ENCODE measurements around the gene SLIT3.

The SLIT3 gene

DNA sequence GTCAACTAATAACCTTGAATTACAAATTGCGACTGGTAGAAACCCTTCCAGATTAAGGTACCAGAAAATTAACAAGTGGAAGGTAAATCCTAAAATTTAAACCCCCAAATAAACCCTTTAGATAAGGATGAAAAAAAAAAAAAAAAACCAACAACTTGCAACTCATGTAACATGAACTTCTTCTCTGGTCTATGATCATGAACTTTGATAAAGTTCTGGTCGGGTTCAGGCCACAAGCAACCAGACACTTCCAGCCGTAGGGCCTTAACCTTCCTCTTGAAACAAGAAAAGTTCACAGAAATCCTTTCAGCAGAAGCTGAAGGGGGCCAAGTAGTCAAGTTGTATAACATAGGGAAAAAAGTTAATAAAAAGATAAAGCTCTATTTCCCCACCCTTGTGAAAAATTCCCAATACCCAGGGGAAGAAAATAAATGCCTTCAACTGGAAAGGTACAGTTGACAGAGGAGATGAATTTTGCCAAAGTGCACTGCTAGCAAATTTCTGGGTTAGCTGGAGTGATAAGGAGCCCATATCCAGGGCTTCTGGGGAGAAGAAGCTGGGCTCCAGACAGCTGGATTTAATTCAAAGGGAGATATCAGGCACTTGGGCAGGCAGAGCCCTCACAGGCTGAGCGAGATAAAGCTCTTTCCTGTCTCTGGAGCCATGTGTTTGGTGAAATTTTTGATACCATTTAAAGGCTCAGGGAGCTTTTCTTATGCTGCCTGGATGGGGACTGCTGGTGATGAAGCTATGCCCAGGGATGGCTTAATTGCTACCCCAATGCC, 487.6 kb downstream of the SLIT3 start:
- Histone ChIP-seq H3K36me3 (ENCODE audit: insufficient read depth, low read length) (no peaks in the 10 kb centered on the region), H3K27ac (ENCODE audit: low read length) (no peak overlapping the region), H3K9ac (ENCODE audit: low read depth, low read length) (no peak overlapping the region), H3K4me1 (ENCODE audit: insufficient read depth, low read length) (no peaks in the 10 kb centered on the region), H4K20me1 (ENCODE audit: insufficient read depth, low read length) (no peaks in the 10 kb centered on the region), H3K4me2 (ENCODE audit: insufficient read depth, low read length) (no peak overlapping the region), H2AFZ (ENCODE audit: low read depth, low read length) (no peak overlapping the region), H3K4me3 (ENCODE audit: low read depth in 1 of 2, low read length in 2 of 2) (no peak overlapping the region), H3K79me2 (ENCODE audit: insufficient read depth, low read length) (no peaks in the 10 kb centered on the region), H3K9me3 (ENCODE audit: insufficient read depth, low read length, severe bottlenecking) (no peaks in the 10 kb centered on the region), H3K27me3 (ENCODE audit: insufficient read depth, low read length, poor library complexity) (no peaks in the 10 kb centered on the region)
- DNase-seq (no peak), ATAC-seq (ENCODE audit: insufficient read depth, low read depth) (no peak)
- TF ChIP-seq, protein P1, sequence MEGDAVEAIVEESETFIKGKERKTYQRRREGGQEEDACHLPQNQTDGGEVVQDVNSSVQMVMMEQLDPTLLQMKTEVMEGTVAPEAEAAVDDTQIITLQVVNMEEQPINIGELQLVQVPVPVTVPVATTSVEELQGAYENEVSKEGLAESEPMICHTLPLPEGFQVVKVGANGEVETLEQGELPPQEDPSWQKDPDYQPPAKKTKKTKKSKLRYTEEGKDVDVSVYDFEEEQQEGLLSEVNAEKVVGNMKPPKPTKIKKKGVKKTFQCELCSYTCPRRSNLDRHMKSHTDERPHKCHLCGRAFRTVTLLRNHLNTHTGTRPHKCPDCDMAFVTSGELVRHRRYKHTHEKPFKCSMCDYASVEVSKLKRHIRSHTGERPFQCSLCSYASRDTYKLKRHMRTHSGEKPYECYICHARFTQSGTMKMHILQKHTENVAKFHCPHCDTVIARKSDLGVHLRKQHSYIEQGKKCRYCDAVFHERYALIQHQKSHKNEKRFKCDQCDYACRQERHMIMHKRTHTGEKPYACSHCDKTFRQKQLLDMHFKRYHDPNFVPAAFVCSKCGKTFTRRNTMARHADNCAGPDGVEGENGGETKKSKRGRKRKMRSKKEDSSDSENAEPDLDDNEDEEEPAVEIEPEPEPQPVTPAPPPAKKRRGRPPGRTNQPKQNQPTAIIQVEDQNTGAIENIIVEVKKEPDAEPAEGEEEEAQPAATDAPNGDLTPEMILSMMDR (IDR thresholded peaks at IDR 0.05; ENCODE audit: borderline replicate concordance, extremely low read depth, low read length, poor library complexity, severe bottlenecking), result no peak
- no peak for TF ChIP-seq EZH2 (IDR thresholded peaks at IDR 0.05; ENCODE audit: borderline replicate concordance, low read depth, low read length, severe bottlenecking)

DNA sequence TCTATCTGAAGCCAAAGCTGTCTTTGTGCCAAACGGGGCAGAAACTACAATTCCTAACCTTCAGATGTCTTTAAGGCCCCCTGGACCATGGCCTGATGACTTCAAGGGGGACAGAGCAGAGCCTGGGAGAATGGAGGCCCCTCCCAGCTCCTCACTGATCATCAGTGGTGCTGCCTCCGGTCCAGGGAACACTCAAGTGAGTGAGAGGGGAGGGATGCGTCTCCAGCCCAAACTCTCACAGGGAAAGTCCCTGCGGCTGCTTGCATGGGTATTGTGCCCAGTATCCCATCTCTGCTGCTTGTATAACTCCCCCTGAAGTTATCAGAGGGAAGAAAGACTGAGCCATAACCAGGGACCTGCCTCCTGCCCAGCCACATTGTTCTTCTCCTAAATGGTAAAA, 490.3 kb downstream of the SLIT3 start:
- Histone ChIP-seq H3K79me2 (ENCODE audit: insufficient read depth, low read length) (no peaks in the 10 kb centered on the region), H3K27ac (ENCODE audit: low read length) (no peak overlapping the region), H3K9me3 (ENCODE audit: insufficient read depth, low read length, severe bottlenecking) (no peaks in the 10 kb centered on the region), H2AFZ (ENCODE audit: low read depth, low read length) (no peak overlapping the region), H3K9ac (ENCODE audit: low read depth, low read length) (no peak overlapping the region), H4K20me1 (ENCODE audit: insufficient read depth, low read length) (no peaks in the 10 kb centered on the region), H3K4me2 (ENCODE audit: insufficient read depth, low read length) (no peak overlapping the region), H3K4me3 (ENCODE audit: low read depth in 1 of 2, low read length in 2 of 2) (no peak overlapping the region), H3K36me3 (ENCODE audit: insufficient read depth, low read length) (no peaks in the 10 kb centered on the region), H3K4me1 (ENCODE audit: insufficient read depth, low read length) (no peaks in the 10 kb centered on the region), H3K27me3 (ENCODE audit: insufficient read depth, low read length, poor library complexity) (no peaks in the 10 kb centered on the region)
- no peak for TF ChIP-seq EZH2 (IDR thresholded peaks at IDR 0.05; ENCODE audit: borderline replicate concordance, low read depth, low read length, severe bottlenecking)
- TF ChIP-seq, protein P1 (IDR thresholded peaks at IDR 0.05; ENCODE audit: borderline replicate concordance, extremely low read depth, low read length, poor library complexity, severe bottlenecking), result no peak
- ATAC-seq (ENCODE audit: insufficient read depth, low read depth) (no peak), DNase-seq (no peak)

DNA sequence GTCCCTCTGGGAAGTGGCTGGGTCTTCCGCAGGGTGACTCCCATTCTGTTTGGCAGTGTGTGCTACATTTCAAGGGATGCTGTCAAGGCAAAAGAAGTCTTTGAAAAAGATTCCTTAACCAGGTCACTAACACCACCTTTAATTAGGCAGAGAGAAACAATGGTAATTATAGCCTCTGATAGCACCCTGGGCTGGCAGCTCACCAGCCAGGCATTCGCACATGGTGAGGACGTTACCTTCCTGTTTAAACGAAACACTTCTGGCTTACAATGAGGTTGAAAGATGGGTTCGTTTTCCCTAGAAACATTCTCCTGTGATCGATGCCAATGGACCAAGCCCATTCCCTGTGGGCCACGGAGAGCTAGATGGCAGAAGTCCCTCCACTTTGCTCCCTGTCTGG, 491.7 kb downstream of the SLIT3 start:
- no peak overlapping the region for H3K27ac ChIP-seq (ENCODE audit: low read length)
- H3K36me3 ChIP-seq (ENCODE audit: insufficient read depth, low read length), result no peaks in the 10 kb centered on the region
- no peak overlapping the region for H2AFZ ChIP-seq (ENCODE audit: low read depth, low read length)
- no peak for DNase-seq
- no peak overlapping the region for H3K9ac ChIP-seq (ENCODE audit: low read depth, low read length)
- no peaks in the 10 kb centered on the region for H3K9me3 ChIP-seq (ENCODE audit: insufficient read depth, low read length, severe bottlenecking)
- TF ChIP-seq, protein P1 (IDR thresholded peaks at IDR 0.05; ENCODE audit: borderline replicate concordance, extremely low read depth, low read length, poor library complexity, severe bottlenecking), result no peak
- no peaks in the 10 kb centered on the region for H3K4me1 ChIP-seq (ENCODE audit: insufficient read depth, low read length)
- no peak overlapping the region for H3K4me2 ChIP-seq (ENCODE audit: insufficient read depth, low read length)
- no peak for ATAC-seq (ENCODE audit: insufficient read depth, low read depth)
- no peaks in the 10 kb centered on the region for H3K27me3 ChIP-seq (ENCODE audit: insufficient read depth, low read length, poor library complexity)
- no peaks in the 10 kb centered on the region for H4K20me1 ChIP-seq (ENCODE audit: insufficient read depth, low read length)
- no peak overlapping the region for H3K4me3 ChIP-seq (ENCODE audit: low read depth in 1 of 2, low read length in 2 of 2)
- no peaks in the 10 kb centered on the region for H3K79me2 ChIP-seq (ENCODE audit: insufficient read depth, low read length)

All from DND-41 (cell line).